B cell (primary cell): Measurements from ENCODE around the gene CLIP1.

ENCODE experiments used
- EZH2 ChIP-seq: IDR thresholded peaks from 2 replicates; pipeline ENCODE4 v1.6.1; 2012; ENCODE audit warnings: borderline replicate concordance, low read depth, mild to moderate bottlenecking, moderate library complexity, low read length; ENCODE audit not compliant: insufficient read depth, poor library complexity, severe bottlenecking
- TF ChIP-seq, protein P1 (sequence below): fragments of 200-600 bp; IDR thresholded peaks from one replicate; pipeline ENCODE4 v1.8.0; 2022; ENCODE audit warnings: antibody characterized with exemption, mild to moderate bottlenecking

DNA sequence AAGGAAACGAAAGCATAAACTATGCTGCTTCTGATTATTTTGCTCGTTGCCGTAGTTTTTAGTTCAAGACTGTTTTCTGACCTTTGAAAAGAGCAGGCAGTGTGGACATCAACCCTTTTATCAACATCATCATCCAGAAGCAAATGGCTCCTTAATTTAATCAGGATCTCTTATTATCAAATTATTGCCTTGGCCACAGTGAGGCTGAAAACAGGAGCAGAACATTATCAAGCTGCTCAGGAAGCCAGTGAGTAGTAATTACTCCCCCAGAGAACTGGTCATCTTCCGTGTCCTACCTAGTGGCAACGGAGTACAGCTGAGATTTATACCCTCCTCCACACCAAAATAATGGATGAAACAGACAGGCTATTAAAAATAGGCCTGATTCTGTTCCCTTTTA is 194.4 kb downstream of the CLIP1 start:
- TF ChIP-seq, protein P1, sequence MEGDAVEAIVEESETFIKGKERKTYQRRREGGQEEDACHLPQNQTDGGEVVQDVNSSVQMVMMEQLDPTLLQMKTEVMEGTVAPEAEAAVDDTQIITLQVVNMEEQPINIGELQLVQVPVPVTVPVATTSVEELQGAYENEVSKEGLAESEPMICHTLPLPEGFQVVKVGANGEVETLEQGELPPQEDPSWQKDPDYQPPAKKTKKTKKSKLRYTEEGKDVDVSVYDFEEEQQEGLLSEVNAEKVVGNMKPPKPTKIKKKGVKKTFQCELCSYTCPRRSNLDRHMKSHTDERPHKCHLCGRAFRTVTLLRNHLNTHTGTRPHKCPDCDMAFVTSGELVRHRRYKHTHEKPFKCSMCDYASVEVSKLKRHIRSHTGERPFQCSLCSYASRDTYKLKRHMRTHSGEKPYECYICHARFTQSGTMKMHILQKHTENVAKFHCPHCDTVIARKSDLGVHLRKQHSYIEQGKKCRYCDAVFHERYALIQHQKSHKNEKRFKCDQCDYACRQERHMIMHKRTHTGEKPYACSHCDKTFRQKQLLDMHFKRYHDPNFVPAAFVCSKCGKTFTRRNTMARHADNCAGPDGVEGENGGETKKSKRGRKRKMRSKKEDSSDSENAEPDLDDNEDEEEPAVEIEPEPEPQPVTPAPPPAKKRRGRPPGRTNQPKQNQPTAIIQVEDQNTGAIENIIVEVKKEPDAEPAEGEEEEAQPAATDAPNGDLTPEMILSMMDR = no peak
- no peak for TF ChIP-seq EZH2
